T-helper 22 cell (primary cell): ENCODE measurements around the gene TBKBP1.

Source experiments
- DNase-seq: peaks from one replicate; pipeline ENCODE4 v3.0.0-alpha.2; 2020; ENCODE audit warnings: low read depth

The TBKBP1 gene

DNA sequence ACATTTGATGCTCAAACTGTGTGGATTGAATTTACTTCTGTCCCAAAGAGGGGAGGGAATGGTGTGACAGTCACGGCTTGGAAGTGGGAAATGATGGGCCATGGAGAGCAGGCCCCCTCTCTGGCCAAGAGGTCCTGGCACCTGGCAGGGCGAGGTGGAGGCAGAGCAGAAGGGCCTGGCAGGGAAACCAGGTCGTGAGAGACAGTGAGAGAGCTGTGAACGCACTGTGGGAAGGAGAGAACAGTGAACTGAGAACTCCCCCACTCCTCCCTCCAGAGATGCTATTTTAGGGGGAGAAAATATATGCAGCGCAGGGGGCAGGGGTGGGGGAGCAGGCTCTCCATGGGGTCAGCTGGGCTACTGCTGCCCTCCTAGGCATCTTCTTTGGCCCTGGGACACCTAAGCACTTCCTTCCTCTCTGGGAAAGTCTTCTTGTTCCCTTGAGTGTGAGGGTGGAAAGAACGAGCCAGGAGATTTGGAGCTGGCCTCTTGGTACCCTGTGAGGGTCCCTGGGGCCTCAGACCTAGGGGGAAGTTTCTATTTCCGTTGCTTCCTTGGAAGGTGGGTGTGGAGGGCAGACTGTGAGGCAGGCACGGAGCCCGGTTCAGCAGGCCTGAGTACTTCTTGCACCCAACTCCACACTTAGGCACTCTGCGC lies 21.8 kb downstream of the TBKBP1 start:
- no peak for DNase-seq

- DNase-seq: no peak
Observed at GRCh38 chr17:47716375-47716774, 22.4 kb downstream of the TBKBP1 start.

GRCh38 chr17:47717261-47717697 lies 23.3 kb downstream of the TBKBP1 start:
- DNase-seq: no peak

DNA sequence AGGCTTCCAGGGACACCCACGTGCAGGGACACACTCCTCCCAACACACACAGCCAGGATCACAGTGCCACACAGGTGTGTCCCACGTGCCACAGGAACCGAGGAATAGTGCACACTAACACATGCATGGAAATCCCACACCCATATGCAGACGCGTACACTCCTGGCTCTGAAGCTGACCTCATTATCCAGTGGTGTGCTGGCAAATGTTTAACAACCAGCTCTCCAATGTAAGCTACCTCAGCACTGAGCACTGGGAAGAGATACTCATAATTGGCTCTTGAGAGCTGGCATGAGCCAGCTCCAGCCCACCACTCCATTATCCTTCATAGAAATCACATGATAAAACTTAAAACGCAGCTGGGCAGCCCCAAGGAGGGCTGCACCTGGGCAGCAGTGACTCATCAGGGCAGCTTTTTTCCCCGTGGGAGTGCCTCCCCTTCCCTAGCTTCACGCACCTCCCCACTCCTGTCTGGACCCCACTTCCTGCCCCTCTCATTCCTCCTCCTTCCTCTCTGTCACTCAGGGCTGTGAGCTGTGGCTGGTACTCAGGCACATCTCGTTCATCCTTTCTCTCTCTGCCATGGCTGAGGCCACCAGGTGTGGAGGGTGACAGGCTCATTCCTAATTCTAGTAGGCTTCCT lies 24.1 kb downstream of the TBKBP1 start:
- DNase-seq: no peak

DNA sequence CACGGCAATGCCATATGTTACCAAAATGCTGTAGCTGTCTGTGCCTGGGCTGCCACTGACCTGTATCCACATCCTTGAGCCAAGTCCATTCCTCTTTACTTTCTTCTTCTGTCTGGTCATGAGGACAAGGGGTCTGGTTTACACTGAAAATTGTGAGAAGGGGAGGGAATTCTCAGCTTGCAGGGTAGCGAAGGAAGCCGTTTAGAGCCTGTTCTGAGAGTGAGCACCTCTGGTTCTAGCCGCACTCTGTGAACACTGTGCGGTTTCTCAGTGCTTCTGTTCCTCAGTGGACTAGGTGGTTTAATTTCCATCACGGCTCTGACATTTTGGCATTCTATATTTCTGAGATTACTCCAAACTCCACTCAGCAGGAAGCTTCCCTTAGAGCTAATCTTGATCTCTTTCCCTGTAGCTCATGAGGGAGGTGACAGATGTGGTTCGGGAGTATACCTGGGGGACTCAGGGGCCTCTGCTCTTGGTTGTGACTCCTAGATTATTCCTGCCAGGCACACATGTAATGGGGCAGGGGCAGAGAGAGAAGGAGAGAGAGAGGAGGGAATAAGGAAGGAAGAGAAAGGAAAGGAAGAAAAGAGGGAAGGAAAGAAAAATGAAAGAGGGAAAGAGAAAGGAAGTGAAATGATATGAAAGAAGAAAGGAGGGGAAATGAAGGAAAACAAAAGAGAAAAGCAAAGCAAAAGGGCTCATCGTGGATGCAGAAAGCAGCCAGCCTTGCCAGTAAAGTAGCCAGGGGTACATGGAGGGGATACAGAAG lies 24.9 kb downstream of the TBKBP1 start:
- DNase-seq: no peak

- no peak for DNase-seq
Observed at GRCh38 chr17:47719411-47720152, 25.6 kb downstream of the TBKBP1 start.

- no peak for DNase-seq
Observed at GRCh38 chr17:47720196-47720595, 26.2 kb downstream of the TBKBP1 start.

DNA sequence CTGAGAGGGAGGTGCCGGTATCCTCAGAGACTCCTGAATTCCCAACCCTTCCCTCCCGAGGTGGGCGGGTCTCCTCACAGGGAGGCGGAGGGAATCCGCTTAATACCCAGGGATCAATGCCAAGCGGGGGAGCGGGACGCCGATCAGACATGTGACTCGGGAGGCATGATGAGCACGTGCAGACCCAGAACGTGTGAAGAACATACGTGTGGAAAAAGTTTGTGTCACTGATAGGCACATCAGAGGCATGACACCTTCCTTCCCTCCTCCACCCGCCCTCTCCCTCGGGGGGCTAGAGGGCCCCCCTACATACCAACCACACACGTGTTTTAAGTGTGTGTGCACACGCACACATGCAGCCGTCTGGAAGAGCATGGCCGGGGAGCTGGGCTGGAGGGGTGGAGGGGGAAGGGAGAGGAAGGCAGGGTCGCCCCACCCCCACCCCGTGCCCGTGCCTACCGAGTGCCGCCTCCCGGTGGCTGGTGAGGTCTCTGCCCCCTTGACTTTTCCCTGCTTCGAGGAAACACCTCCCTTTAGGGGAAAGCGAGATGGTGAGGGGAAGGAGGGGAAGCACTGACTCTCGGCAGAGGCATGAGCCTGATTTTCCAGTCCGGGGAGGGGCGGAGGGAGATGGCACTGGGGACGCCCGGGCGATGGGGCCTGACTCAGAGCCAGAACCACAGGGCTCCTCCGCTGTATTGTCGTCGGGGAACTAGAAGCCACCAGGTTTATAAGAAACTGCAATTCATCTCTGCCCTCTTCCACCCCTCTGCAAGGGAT lies 27.0 kb downstream of the TBKBP1 start:
- DNase-seq: peak; percentile 49

GRCh38 chr17:47721725-47722124 lies 27.8 kb downstream of the TBKBP1 start:
- no peak for DNase-seq

- DNase-seq: no peak
Observed at GRCh38 chr17:47724705-47725104, 30.7 kb downstream of the TBKBP1 start.

GRCh38 chr17:47725446-47726111 lies 31.6 kb downstream of the TBKBP1 start:
- no peak for DNase-seq

- no peak for DNase-seq
Observed at GRCh38 chr17:47726796-47727703, 33.1 kb downstream of the TBKBP1 start.

DNA sequence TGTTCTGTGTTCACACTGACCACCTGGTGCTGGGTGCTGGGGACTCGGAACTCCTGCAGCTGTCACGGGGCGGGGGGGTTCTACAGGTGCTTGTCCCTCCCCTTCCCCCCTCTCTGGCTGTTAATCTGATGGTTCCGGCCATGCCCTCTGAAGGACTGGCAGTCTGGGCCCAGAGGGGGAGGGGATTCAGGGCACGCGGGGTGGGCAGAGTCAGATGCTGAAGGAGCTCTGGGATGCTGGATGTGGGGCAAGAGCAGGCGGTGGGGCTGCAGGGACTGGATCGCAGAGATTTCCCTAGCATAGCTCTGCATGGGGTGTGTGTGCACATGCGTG lies 33.7 kb downstream of the TBKBP1 start:
- no peak for DNase-seq

DNA sequence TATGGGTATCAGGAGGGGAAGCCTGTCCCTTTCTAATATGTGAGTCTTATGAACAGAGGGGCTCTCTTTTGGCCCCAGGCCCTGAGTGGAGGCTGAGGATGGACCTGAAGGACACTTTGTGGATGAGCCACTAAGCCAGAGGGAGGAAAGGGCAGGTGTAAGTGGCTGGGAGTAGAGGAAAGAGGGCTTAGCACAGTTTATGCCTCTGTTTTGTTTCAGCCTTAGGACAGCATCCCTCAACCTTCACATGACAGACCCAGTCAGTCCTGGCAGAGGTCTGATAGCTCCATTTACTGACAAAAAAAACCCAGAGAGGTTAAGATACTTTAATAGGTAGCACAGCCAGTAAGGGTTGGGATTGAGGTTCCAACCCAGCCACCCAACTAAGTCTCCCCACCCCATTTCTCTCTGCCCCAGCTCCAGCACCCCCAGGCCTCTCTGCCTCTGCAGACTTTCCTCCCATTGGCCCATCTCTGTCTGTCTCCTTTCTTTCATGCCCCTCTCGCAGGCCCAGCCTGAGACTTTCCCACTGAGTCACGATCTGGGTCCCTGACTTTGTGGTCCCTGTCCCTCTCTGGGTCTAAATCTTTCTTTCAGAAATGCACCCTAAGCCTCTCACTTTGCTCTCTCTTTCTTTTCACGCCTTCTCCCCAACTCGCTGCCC lies 34.4 kb downstream of the TBKBP1 start:
- DNase-seq: no peak

- no peak for DNase-seq
Observed at GRCh38 chr17:47729476-47729875, 35.5 kb downstream of the TBKBP1 start.

DNA sequence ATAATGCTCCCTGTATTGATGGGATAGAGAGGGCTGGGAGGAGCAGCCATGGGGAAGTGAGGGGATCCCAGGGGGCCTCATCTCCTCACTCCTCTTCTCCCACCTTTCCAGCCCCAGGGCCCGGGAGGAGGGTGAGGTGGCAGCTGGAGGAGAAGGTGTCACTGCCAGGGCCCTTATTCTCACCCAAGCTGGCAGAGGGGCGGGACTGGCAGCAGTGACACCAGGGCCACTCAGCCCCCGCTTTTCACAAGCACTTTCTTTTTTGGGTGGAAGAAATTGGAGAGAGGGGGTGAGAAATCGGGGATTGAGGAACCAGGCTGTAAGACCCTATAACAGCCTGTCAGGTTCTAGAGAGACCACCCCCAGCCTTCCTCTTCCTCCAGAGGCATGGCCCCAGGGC lies 36.7 kb downstream of the TBKBP1 start:
- DNase-seq: no peak

GRCh38 chr17:47731396-47731795 lies 37.4 kb downstream of the TBKBP1 start:
- DNase-seq: no peak

DNA sequence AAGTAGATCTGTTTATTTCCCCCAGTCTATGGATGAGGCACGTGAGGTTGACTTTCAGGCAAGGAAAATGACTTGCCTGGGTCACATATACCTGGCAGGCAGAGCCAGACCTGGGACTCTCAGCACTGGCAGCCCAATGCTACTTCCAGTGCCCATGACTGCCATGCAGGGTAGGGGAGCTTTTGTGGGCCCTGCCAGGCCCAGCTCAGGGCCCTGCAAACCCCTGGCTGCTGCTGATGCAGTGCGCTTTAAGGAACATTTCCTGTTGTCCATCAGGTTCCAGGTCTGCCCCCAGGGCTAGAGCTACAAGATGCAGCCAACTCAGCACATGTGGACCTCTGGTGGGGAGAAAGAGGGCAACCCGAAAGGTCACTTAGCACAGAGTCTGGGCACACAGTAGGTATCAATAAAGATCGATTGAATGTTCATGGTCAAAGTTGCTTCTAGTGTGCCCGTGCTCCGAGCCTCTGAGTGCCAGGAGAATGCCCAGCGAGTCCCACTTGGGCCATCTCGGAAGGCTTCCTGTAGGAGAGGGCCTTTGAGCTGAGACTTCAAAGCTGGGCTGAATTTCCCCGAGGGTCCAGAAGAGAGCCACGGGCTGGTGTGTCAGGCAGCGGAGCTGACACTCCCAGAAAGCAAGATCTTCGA lies 38.6 kb downstream of the TBKBP1 start:
- no peak for DNase-seq

GRCh38 chr17:47733047-47733673 lies 39.2 kb downstream of the TBKBP1 start, which contains the start of gene TBX21:
Gene TBX21 (plus strand): TSS chr17:47733236. CDS start chr17:47733455, 219 bp downstream.
- peak; percentile 84 for DNase-seq
